Measurements from ENCODE around the gene FGF5.

DNA sequence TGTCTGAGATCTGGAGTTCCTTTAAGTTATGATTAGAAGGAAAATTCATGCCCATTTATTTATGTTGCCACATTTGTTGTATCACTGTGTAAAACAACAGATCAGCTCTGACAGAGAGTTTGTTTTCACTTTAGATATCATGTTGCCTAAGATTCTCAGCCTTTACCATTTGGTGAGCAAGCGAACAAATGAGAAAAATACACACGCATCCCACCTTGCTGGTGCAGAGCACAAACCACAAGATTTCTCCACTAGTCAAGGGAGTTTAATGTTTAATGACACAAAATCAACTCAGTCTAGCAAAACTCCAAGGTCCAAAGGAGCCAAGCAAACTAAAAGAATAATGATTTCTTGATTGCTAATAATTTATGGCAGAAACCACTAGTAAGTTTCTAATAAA, 27.7 kb downstream of the FGF5 start:
- TF ChIP-seq GATA3 (IDR thresholded peaks at IDR 0.05; ENCODE audit: low read depth, low read length) (no peak), GATA2 (IDR thresholded peaks at IDR 0.05; ENCODE audit: low read depth, low read length) (no peak)
